GM21526 (cell line): ENCODE data around the gene ZDHHC7.

Experiments
- ATAC-seq: cut with Tn5 transposase; IDR thresholded peaks from one replicate; pipeline ENCODE4 v1.9.1; 2021; ENCODE audit warnings: moderate library complexity; ENCODE audit not compliant: unreplicated experiment, low FRiP score

ZDHHC7 gene

GRCh38 chr16:84925092-84925772 is 86.1 kb downstream of the ZDHHC7 start:
- no peak for ATAC-seq

DNA sequence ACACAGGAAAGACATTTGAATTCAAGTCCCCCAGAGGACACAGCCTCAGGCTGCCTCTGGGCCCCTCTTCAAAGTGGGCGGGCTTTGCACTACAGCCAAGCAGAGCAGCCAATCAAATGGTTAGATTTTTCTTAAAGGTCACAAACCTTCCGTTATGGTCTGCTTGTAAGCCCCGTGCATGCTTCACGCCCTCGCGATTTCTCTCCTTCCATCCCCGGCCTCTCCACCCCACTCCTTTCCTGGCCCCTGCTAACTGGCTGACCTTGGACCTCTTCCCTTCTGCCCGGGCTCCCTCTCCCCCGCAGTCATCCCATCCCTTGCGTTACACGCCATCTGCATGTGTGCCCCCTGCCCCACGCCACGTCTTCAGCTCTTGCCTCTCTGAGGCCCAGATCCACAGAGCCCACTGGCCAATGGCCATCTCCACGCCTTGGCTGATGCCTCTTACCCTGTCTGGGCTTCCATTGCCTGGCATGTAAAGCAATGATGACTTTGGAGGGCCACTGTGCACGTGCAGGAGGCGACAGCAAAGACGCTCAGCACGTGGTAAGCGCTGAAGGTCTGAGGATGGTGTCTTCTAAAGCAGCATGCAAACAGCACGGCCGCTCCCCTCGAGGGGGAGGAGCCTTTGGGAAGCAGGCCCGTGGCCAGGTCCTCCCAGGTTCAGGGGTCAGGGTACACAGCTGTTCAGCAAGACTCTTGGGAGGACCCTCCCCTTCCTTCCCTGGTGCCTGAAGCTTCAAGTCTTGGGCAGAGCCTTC is 86.8 kb downstream of the ZDHHC7 start:
- no peak for ATAC-seq
